Hindlimb muscle (tissue), 1 donor: ENCODE results near the gene ATP2C1. TPM values are rescaled to one million over a fixed set of nuclear protein-coding genes. Genes with fewer than 3 reads are reported as not detected.
"Not testable (repeated sequence)": the region's sequence is repeated elsewhere in the genome, so short reads cannot be mapped to it uniquely, and the experiment has no call there.

ENCODE experiments used
- DNase-seq: peaks from one replicate; pipeline ENCODE4 v3.0.0-alpha.2; 2013
- polyA plus RNA-seq: library from polyadenylated mRNA; unstranded; fragments of 120-200 nt; gene quantifications from one replicate; pipeline ENCODE4 v1.2.1, GENCODE V29; 2013; ENCODE audit not compliant: insufficient read length

Gene ATP2C1
- polyA plus RNA-seq, 1 donor = 58.9 TPM

DNA sequence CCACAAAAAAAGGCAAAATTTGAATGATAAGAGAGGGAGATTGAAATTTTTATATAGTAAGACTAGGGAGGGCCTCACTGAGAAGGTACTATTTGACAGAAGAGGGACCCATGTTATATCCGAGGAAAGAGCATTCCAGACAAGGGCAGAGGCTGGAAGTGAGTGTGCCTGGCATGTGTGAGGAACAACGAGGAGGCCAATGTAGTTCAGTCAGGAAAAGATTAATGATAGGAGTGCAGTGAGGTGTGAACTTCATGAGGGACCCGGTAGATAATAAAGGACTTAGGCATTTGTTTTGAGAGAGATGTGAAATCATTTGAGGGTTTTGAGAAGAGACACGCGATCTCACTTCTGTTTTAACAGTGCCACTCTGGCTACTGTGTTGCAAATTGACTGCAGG, 96.4 kb downstream of the ATP2C1 start:
- DNase-seq = no peak

DNA sequence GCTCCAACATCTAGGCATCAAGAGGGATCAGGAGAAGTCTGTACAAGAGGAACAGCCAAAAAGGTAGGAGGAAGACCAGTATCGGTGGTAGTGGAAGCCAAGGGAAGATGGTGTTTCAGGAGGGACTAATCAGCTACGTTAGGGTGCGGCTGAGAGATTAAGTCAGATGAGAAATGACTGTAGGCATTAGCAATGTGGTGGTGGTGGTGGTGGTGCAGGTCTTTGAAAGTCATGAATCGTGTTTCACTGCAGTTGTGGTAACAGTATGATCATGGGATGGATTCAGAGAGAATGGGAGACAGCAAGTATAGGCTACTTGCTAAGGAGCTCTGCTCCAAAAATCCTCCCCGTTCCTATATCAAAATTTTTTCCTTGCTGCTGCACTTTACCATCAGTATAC, 97.2 kb downstream of the ATP2C1 start:
- no peak for DNase-seq

DNA sequence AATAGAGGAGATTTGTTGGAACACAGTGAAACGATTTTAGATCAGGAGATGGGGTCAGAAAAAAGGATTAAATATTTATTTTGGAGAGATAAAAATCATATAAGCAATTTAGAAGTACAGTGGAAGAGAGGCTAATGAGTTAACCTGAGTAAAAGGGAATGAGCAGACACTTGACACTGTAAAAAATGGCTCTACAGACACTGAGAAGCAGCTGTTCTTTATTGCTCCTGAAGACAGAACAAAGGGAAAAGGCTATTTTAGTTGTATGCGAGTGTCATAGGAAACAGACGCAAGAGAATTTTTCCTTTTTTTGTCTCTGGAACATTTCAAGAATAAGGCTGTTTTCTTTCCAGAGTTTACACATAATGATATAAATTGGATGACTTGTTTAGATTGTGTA, 98.5 kb downstream of the ATP2C1 start:
- no peak for DNase-seq

DNA sequence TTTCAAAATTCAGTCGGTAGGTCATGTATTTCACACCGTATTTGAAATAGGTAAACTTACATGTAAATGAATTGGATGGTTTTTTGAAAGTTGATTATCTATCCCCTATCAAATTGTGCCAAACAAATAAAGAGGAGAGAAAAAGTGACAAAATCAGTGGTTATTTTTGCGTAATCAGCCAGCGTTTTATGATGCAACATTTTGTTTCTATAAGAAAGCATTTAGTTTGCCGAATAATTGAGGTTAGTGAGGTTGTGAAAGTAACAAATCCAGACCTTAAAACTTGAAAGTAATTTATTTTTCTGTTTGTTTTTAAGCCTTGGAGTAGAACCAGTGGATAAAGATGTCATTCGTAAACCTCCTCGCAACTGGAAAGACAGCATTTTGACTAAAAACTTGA, 103.4 kb downstream of the ATP2C1 start:
- no peak for DNase-seq

DNA sequence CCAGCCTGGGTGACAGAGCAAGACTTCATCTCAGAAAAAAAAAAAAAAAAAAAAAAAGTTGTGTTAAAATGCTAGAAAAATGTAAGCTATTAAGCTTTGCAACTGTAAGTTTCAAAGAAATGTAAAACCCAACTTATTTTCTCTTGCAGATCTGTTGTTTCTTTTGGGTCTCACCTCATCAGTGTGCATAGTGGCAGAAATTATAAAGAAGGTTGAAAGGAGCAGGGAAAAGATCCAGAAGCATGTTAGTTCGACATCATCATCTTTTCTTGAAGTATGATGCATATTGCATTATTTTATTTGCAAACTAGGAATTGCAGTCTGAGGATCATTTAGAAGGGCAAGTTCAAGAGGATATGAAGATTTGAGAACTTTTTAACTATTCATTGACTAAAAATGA, 107.2 kb downstream of the ATP2C1 start:
- DNase-seq = no peak

DNA sequence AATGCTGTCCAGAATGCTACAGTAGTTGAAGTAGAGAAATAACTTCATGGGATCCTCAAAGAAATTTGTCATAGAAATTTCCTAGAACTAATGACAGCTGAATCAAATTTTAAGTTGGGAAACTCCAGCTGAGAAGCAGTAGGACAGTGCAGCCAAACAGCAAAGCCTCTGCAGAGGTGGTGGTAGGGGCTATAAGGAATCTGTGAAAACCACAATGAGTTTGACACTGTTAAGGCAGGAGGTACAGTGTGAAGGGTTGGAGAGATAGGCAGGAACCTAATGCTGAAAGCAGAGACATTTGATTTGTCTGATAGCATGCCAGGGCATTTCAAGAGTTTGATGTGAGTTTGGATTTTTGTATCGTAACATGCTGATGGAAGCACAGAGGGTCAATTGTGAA, 110.7 kb downstream of the ATP2C1 start:
- DNase-seq = no peak

DNA sequence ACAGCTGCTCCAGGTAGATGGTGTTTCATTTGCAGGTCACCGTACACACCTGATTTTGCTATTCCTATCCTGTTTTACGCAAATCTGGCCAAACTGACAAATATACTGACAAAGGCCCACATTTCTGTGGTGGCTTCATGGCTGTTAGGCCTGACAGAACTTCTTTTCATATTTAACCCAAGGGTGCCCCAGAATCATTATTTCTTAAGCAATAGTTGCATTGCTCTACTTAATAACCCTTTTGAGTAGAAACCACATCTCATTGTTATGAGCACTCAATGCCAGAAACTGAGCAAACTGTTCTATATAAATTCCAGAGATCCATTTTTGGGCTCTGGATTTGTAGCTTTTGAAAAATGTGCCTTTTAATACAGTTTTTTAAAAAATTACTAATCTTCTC, 113.4 kb downstream of the ATP2C1 start:
- no peak for DNase-seq

DNA sequence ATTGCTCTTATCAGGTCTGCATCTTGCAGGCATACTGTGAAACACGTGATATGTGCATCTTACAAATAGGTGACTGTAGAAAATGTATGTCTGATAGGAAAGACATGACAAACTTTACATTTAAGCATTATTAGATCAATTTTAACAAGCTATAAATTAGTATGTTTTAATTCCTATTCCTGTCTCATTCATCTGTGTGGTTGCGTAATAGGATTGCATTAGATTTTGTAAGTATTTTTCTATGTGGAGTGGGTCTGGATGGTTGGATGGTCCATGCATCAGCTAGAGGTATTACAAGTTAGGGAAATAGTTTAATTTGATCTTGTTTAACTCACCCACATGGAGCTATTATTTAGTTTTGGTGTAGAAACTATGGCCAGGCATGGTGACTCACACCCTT, 113.9 kb downstream of the ATP2C1 start:
- DNase-seq = no peak

DNA sequence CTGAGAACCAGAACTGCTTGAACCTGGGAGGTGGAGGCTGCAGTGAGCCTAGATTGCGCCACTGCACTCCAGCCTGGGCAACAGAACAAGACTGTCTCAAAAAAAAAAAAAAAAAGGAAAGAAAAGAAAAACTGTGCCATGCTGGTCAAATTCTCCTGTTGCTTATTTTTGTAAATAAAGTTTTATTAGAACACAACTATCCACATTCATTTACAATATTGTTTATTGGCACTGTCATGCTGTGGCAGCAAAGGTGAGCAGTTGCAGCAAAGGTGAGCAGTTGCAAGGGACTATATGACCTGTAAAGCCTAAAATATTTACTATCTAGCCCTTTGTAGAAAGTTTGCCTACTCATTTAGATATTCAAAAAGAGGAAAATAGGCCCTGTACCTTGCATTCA, 114.4 kb downstream of the ATP2C1 start:
- DNase-seq = no peak

DNA sequence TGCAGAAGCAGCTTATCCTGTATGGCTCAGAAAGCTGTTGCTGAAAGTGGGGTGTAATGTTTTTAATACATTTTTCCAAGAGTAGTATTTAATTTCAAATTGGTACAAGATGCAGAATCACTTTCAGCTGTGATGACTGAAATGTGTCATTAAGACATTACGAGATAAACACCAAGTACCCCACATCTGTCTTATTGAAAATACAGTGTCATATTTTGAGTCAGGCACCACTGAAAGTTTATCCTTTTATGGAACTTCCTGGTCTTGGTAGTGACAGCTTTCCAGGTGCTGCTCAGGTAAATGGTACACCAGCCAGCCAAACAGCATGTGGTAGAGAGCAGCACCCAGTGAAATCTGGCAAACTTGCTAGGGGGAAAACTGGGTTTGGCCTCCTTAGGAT, 115.8 kb downstream of the ATP2C1 start:
- DNase-seq = no peak

DNA sequence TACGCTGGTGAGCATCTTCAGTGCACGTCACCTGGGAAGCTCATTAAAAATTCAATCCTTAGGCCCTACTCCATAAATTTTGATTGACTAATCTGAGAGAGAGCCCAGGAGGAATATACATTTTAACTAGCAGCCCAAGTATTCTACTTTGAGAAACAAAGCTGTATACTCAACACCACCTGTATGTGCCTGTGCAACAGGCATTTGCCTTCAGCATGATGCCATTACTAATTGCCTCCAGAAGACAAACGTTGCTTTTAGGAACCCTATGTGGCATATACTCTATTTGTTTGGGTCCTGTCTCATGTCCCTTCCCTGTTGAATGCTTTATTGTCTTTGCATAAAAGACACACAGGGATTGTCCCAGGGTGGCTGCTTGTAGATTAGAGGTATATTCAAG, 125.1 kb downstream of the ATP2C1 start:
- no peak for DNase-seq

DNA sequence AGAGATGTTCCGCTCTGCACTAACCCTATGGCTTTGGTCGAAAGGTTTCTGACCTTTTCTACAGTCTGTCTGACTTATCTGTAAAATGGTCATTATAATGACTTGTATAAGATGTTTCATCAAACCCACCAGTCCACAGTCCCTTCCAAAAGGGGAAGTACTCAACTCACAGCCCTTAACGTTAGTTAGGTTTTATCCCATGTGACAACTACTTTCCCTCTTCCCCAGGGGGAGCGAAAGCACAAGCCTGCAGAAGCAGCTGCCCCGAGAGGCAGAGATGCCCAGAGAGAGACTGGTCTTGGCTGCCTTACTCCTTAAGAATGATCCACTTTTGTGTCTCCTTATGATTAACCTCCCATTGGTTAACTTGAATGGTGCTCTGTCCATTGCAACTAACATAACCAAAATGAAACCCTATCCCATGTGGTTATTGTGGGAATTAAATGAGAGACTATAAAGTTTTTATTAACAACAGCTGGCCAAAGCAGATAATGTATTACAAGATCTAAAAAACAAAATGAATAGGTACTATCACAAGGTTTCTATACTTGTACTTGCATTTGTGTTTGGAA, 126.3 kb downstream of the ATP2C1 start:
- DNase-seq = no peak

DNA sequence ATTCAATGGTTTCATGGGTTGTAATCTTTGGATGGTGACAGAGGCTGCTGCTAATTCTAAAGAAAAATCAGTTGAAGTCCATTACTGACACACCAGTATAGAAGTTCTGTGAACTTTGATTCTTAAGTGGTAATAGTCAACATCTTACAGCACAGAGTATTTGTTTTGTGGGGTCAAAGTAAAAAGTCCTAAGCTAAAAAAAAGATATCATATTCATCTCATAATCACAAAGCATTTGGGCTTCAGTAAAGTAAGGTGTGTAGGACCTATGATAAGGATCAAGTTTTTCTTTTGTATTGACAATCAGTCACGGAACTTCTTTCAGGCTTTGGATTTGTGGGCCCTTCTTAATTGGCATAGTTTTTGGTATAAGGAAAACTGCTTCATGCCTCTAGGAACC, 131.7 kb downstream of the ATP2C1 start:
- no peak for DNase-seq

DNA sequence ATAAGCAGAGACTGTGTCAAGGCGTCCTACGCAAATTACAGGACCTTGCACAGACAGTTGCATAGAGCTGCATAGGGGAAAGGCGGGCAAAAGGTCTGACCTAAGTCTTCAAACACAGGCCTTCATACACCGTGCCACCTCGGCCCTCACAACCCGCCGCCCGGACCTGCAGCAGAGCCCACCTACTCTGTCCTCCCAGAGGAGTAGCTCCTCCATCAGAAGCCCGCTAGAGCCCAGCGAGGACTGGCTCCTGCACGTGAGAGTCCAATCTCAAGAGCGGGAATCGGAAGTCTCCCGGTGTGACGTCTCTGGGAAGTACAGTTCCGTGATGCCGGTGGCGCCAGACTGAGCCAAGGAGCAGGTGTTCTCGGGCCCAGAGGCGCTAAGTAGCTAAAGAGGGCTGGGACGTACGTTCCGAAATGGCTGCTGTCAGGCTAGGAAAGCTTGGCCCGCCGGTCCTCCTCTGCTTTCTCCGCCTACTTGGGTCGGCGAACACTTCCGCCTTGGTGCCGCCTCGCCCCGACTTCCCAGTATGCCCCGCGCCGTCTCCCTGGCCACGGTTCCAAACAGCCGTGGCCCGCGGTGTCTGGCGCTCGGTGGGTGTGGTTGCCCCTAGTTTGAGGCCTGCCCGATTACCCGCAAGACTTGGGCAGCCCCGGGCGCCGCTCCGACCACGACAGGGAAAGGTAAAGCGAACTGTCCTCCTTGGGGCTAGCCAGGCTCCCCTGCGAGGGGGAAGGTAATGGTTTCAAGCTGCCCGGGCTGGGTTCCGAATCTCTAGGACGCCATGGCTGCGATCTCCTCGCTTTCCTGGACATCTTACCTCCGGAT, 132.7 kb downstream of the ATP2C1 start, which contains the start of the genes ASTE1 and NEK11:
Gene ASTE1, minus strand, starts transcription at position 505 of the 831 bp plus-strand sequence. CDS start 1,519 bp downstream, outside the sequence.
Gene NEK11, plus strand, starts transcription at position 557 of the 831 bp plus-strand sequence. CDS start 2,832 bp downstream, outside the sequence.
- DNase-seq = peak; percentile 91

DNA sequence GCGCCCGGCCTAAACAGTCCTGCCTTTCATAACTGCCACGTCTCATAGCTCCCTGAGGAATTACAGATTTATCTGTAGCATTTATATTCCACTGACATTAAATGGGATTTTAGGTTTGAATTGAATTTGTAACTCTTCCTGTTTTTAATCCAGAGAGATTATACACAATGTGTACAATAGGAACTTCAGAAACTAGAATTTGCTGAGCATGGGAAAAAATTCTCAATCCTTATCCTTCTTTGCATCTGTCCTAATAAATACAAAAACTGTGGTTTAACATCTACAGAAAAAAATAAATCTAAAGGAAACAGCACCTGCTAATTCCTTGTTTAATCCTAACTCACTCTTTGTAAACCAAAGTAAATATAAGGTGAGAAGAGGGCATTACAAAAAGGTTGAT, 135.0 kb downstream of the ATP2C1 start:
- no peak for DNase-seq

DNA sequence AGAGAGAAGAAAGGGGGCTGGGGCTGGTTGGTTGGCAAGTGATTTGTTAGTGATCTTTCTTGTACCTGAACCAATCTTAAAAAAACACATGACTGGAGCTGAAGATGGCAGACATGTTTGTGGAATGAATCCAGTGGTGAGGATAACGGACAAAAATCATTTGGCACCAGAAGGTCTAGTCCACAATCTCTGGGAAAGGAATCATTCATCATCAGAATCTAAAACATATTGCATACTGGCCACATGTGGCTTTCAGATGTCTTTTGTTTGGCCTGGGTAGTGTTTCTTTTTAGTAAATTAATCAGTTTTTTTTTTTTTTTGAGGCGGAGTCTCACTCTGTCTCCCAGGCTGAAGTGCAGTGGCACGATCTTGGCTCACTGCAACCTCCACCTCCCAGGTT, 137.8 kb downstream of the ATP2C1 start:
- DNase-seq = no peak

DNA sequence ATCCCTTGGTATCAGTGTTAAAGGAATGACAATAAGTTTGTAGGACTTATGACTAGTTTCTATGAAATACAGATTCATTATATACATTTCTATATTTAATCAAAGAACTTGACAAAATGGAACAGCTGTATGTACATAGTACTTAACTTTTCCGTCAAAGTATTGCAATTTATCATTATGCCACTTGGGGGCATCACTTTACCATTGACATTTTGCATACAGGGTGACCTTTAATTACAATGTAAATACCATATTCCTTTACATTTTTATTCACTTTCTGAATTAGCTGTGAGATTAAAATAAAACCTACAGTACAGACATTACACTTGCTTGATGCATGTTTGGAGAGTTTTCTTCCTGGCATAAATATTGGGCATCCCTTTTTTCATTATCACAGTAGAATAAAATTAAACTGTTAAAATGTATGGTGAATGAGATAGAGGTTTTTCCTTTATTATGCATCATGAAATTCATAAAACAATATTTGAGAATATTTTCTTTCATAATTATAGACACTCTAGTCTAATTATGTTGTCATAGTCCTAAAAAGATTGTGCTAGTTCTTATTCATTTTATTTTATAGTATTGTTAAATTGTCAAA, 139.7 kb downstream of the ATP2C1 start:
- peak; percentile 38 for DNase-seq

DNA sequence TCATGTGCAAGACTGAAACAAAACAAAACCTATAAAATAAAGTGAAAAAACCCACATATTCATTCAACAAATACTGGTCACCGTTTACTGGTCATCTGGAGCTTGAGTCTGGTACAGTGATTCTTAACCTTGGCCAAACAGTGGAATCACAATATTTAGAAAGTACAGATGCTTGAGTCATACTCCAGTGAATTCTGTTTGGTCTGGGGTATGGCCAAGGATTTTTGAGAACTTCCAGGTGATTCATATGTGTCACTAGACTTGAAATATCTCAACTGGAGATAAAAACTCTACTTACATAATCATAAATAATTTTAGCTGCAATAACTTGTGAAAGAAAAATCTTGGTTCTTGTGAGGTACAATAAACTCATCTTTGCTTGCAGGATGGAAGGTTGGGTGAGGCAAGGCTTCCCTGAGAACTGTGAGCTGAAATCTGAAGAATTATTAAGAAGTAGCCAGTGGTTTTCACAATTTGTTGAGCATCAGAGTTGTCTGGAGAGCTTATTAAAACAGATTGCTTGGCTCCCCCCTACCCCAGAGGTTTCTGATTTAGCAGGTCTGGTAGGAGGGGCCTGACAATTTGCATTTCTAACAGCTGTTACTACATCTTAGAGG, 142.4 kb downstream of the ATP2C1 start:
- no peak for DNase-seq

DNA sequence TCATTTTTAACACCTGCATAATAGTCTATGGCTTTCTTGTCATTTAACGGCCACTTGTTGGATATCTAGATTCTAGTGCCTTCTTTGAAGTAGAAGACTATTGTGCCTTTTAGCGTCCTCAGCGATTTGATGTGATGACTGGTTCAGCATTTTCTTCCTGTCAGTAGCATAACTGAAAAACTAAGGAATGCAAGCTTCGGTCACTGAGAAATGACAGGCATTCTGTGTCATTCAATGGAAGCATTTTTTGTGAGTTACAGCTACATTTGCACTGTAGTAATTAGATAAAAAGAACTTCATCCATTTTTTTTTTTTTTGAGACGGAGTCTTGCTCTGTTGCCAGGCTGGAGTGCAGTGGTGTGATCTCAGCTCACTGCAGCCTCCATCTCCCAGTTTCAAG, 143.1 kb downstream of the ATP2C1 start:
- DNase-seq = no peak

DNA sequence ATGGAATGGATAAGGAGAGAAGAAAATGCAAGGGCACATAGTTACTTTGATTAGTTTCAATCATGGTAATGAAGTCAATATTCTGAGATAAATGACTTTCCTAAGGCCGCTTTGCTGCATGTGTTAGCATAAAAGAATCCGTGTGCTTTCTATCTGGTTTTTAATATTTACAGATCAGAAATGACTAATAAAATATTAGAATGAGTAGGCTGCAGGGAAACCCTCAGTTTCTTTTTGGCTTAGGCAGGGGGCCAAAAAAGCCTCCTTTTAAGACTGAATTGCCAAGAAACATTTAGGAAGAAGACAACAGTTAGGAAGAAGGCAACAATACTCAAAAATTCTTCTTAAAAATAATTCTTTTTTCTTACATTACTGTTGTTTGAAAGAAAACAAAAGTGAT, 144.4 kb downstream of the ATP2C1 start:
- DNase-seq = no peak

DNA sequence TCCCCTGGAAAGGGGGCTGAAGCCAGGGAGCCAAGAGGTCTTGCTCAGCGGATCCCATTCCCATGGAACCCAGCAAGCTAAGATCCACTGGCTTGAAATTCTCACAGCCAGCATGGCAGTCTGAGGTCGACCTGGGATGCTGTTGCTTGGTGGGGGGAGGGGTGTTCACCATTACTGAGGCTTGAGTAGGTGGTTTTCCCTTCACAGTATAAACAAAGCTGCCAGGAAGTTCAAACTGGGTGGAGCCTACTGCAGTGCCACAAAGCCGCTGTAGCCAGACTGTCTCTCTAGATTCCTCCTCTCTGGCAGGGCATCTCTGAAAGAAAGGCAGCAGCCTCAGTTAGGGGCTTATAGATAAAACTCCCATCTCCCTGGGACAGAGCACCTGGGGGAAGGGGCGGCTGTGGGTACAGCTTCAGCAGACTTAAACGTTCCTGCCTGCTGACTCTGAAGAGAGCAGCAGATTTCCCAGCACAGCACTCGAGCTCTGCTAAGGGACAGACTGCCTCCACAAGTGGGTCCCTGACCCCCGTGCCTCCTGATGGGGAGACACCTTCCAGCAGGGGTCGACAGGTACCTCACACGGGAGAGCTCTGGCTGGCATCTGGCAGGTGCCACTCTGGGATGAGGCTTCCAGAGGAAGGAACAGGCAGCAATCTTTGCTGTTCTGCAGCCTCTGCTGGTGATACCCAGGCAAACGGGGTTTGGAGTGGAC, 148.5 kb downstream of the ATP2C1 start:
- not testable (repeated sequence) for DNase-seq

DNA sequence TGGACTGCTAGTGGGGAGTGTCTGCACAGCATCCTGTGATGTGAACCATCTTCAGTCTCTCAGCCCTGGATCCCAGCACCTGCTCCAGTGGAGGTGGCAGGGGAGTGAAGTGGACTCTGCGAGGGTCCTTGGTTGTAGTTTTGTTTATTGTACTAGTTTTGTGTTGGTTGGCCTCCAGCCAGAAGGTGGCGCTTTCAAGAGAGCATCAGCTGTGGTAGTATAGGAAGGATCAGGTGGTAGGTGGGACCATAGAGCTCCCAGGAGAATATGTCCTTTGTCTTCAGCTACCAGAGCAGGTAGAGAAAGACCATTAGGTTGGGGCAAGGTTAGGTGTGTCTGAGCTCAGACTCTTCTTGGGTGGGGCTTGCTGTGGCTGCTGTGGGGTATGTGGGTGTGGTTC, 153.7 kb downstream of the ATP2C1 start:
- no peak for DNase-seq

DNA sequence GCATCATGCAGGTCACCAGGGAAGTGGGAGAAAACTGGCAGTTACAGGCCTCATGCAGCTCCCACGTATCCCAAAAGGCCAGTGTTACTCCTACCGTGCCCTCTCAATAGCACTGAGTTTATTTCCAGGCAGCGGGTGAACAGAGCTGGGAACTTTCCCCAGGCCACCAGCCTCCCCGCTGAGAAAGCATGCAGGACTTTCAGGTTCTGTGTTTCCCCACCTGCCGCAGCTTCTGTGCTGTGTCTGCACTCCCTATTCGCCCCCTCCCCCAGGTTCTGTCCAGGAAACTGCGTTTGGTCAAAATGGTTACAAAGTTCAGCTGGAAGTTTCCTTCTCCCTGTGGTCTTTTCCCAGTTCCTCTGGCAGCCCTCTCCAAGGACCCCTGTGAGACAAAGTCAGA, 154.1 kb downstream of the ATP2C1 start:
- DNase-seq = no peak
